Activated naive CD4-positive, alpha-beta T cell treated with anti-CD3 and anti-CD28 coated beads, Interleukin-2, amount 10 ng/mL, durations not matched to agents 7 days and 5 days (primary cell): ENCODE results near the gene KRI1.
A peak's percentile ranks its signal among the peaks of the same experiment; 100 is the strongest.

Experiments used
- CTCF ChIA-PET: fragments of 350-600 bp; sonication (Branson Sonifier 250); formaldehyde crosslinking; loops from one replicate; lab custom pipeline; 2021; ENCODE audit warnings: antibody characterized with exemption; lab: Charles Lee
- DNase-seq: peaks from one replicate; pipeline ENCODE4 v3.0.0-alpha.2; 2020
- H3K27ac Mint-ChIP-seq: one replicate; pipeline ENCODE4 v1.8.0; 2021; ENCODE audit warnings: mild to moderate bottlenecking, moderate library complexity, mixed read lengths
- H3K27me3 Mint-ChIP-seq: one replicate; pipeline ENCODE4 v1.8.0; 2021; ENCODE audit warnings: mild to moderate bottlenecking, mixed read lengths
- H3K36me3 Mint-ChIP-seq: one replicate; pipeline ENCODE4 v1.8.0; 2021; ENCODE audit warnings: mixed read lengths
- H3K4me1 Mint-ChIP-seq: one replicate; pipeline ENCODE4 v1.8.0; 2021; ENCODE audit warnings: mixed read lengths
- H3K4me3 Mint-ChIP-seq: one replicate; pipeline ENCODE4 v1.8.0; 2021; ENCODE audit warnings: mild to moderate bottlenecking, moderate library complexity, mixed read lengths
- H3K9me3 Mint-ChIP-seq: one replicate; pipeline ENCODE4 v1.8.0; 2021; ENCODE audit warnings: mixed read lengths

Gene KRI1

DNA sequence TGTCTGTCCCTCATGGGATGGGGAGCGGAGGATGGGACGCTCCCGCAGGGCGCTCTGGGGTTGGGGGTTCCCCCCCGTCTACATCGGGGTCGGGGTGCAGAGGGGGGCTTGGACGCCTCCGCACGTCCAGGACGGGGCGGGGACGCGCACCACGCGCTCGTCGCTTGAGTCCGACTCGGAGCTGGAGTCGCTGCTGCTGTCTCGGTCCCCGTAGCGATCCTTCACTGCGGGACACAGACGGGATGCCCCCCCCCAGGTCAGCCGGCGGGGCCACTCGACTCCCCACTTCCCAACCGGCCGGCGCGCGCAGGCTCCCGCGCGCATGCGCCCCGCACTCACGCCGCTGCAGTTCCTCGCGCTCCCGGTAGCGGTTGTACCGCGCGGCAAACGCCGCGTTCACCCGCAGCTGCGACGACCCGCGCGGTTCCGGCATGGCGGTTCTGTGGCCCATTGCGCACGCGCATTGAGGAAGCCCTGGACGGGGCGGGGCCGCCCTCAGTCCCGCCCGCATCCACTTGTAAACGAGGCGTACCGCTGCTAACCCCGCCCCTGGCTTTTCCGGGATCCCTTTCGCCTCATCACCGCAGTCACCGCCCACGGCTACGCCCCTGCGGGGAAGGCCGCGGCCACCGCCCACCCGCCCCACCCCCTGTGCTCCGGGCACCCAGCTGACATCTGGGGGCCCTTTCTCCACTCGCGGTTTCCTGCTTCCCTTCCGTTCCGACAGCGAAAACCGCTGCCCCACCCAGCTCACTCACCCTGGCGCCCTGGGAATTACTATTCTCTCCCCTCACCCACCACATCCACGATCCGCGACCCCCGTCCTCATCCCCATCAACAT is at the start of gene KRI1:
KRI1 (minus strand) TSS at position 444 of the 841 bp plus-strand sequence; CDS start at position 433, 11 bp downstream.
- H3K4me1 Mint-ChIP-seq: peaks cover 47% of the 10 kb centered on the region
- CTCF ChIA-PET: interaction anchor here (0.7 to 2.8 kb wide), 6 partner anchors 9 to 134 kb away, joined by 3 to 11 read pairs (median 4); no protein-coding TSS in a partner anchor
- H3K27me3 Mint-ChIP-seq: no peaks in the 10 kb centered on the region
- H3K36me3 Mint-ChIP-seq: peaks cover 49% of the 10 kb centered on the region
- H3K4me3 Mint-ChIP-seq: peak within 1 kb of the TSS; percentile 84
- H3K27ac Mint-ChIP-seq: peak within 1 kb of the TSS; percentile 99
- H3K9me3 Mint-ChIP-seq: no peaks in the 10 kb centered on the region
- peak; percentile 99 for DNase-seq

GRCh38 chr19:10612499-10613119 is 46.8 kb upstream of the KRI1 start:
- Mint-ChIP-seq H3K9me3 (no peaks in the 10 kb centered on the region), H3K36me3 (peaks cover 25% of the 10 kb centered on the region), H3K27ac (no peak overlapping the region), H3K27me3 (no peaks in the 10 kb centered on the region), H3K4me1 (peaks cover 30% of the 10 kb centered on the region), H3K4me3 (no peak overlapping the region)
- DNase-seq: no peak
- CTCF ChIA-PET: interaction anchor here (1.3 to 1.7 kb wide), 3 partner anchors 31 to 32 kb away, joined by 3 to 7 read pairs (median 6); no protein-coding TSS in a partner anchor

DNA sequence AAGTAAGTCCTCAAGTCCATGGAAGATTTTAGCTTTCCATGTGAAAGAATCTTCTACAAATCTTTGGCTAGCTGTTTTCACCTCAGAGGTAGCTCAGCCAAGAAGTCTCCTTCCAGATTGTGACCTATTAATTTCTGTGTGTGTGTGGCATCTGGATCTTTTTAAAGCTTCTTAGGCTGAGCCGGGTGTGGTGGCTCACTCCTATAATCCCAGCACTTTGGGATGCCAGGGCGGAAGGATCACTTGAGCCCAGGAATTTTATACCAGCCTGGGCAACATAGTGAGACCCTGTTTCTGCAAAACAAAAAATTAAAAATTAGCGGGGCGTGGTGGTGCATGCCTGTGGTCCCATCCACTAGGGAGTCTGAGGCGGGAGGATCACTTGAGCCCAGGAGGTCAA is 46.1 kb upstream of the KRI1 start:
- no peak overlapping the region for H3K4me3 Mint-ChIP-seq

DNA sequence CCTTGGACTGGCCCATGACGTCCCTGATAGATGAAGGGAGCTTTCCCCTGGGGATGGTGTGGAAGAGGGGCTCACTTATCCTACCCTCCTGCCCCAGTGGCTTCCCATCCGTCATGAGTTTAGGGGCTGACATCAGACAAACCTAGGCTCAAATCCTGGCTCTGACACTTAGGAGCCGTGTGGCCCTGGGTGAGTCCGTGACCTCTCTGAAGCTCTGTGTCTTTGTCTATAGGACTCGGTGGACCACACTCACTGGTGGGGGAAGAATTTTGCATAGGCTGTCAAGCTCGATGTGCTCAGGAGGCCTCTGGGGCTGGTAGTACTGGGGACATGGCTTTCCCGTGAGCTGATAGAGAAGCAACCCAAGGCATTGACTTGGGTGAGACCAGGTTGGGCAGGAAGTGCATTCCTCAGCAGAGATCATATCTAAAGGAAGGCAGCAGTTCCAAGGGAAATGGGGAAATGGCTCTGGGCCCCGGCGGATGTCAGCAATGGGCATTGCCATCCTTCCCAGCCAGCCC is 38.7 kb upstream of the KRI1 start:
- H3K27me3 Mint-ChIP-seq: peaks cover 15% of the 10 kb centered on the region
- H3K4me1 Mint-ChIP-seq: peaks cover 35% of the 10 kb centered on the region
- CTCF ChIA-PET: interaction anchor here (2.3 to 4.4 kb wide), 2 partner anchors 23 to 40 kb away, joined by 11 to 29 read pairs; no protein-coding TSS in a partner anchor
- DNase-seq: peak; percentile 32
- peaks cover 12% of the 10 kb centered on the region for H3K36me3 Mint-ChIP-seq
- H3K4me3 Mint-ChIP-seq: peak overlapping the region; percentile 99
- H3K27ac Mint-ChIP-seq: peak overlapping the region; percentile 100
- no peaks in the 10 kb centered on the region for H3K9me3 Mint-ChIP-seq

More for the DNA sequence above, 46.1 kb upstream of the KRI1 start:
- no peak for DNase-seq
- Mint-ChIP-seq H3K4me1 (peaks cover 29% of the 10 kb centered on the region), H3K27ac (no peak overlapping the region), H3K27me3 (no peaks in the 10 kb centered on the region), H3K9me3 (no peaks in the 10 kb centered on the region), H3K36me3 (peaks cover 25% of the 10 kb centered on the region)
- CTCF ChIA-PET: interaction anchor here (0.8 to 1.7 kb wide), 3 partner anchors 30 to 32 kb away, joined by 3 to 7 read pairs (median 6); no protein-coding TSS in a partner anchor

- Mint-ChIP-seq H3K27ac (peak overlapping the region; percentile 100), H3K4me1 (peaks cover 35% of the 10 kb centered on the region), H3K36me3 (peaks cover 12% of the 10 kb centered on the region), H3K27me3 (peaks cover 16% of the 10 kb centered on the region), H3K4me3 (peak overlapping the region; percentile 99), H3K9me3 (no peaks in the 10 kb centered on the region)
- CTCF ChIA-PET: interaction anchor here (1.2 to 4.4 kb wide), 3 partner anchors 19 to 40 kb away, joined by 4 to 29 read pairs (median 11); no protein-coding TSS in a partner anchor
- peak; percentile 50 for DNase-seq
These were observed 38.2 kb upstream of the KRI1 start for GRCh38 chr19:10603873-10604459.

- DNase-seq: peak; percentile 93
- Mint-ChIP-seq H3K27ac (peak overlapping the region; percentile 100), H3K4me1 (peaks cover 35% of the 10 kb centered on the region), H3K36me3 (peaks cover 12% of the 10 kb centered on the region), H3K27me3 (peaks cover 23% of the 10 kb centered on the region), H3K4me3 (peak overlapping the region; percentile 99), H3K9me3 (no peaks in the 10 kb centered on the region)
- CTCF ChIA-PET: interaction anchor here (0.8 to 4.4 kb wide), 4 partner anchors 20 to 41 kb away, joined by 3 to 29 read pairs (median 8); no protein-coding TSS in a partner anchor
These were observed 37.5 kb upstream of the KRI1 start for GRCh38 chr19:10603084-10603872.

DNA sequence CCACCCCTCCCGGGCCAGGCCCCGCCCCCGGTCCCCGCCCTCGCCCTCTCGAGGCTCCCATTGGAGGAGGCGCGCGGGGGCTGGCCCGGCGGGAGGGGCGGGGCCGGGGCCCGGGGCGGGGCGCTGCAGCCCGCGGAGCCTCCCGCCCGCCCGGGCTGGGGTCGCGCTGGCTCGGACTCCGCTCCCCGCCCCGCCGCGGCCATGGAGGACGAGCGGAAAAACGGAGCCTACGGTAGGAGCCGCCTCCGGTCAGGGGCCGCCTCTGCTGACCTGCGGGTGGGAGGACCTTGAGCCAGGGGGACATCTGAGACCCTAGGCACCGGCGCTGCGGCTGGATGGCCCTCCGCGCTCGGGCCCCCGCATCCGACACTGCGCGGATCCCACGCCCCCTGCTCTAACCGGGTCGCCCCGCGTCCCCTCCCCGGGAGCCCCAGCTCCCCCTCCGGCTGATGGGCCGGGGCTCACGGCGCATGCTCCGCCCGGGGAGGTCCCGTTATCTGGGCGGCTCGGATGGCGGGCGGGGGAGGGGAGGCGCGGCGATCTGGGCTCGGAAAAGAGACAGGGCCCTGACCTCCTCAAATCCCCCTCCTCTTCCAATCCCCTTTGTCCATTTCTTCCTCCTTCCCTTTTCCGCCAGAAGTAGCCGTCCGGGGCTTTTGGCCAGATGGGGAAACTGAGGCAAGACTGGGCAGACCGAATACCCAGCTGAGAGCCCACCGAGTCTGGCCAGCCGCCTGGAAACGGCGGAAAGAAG is 36.7 kb upstream of the KRI1 start:
- H3K4me3 Mint-ChIP-seq: peak overlapping the region; percentile 99
- peaks cover 28% of the 10 kb centered on the region for H3K27me3 Mint-ChIP-seq
- peak; percentile 91 for DNase-seq
- peak overlapping the region; percentile 100 for H3K27ac Mint-ChIP-seq
- no peaks in the 10 kb centered on the region for H3K9me3 Mint-ChIP-seq
- peaks cover 35% of the 10 kb centered on the region for H3K4me1 Mint-ChIP-seq
- CTCF ChIA-PET: interaction anchor here (0.8 to 4.4 kb wide), 4 partner anchors 21 to 42 kb away, joined by 3 to 29 read pairs (median 4); no protein-coding TSS in a partner anchor
- H3K36me3 Mint-ChIP-seq: peaks cover 12% of the 10 kb centered on the region

DNA sequence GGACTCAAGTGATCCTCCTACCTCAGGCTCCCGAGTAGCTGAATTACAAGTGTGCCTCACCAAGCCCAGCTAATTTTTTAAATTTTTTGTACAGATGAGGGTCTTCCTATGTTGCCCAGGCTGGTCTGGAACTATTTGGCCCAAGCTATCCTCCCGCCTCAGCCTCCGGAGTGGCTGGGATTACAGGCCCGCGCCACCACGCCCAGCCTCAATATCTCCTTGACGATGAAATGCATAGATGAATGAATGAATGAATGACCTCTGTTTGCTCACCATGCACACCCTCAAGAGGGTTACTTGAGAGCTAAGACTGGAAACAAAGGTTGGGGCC is 36.2 kb upstream of the KRI1 start:
- peak overlapping the region; percentile 84 for H3K27ac Mint-ChIP-seq
- H3K9me3 Mint-ChIP-seq: no peaks in the 10 kb centered on the region
- peaks cover 34% of the 10 kb centered on the region for H3K4me1 Mint-ChIP-seq
- H3K4me3 Mint-ChIP-seq: peak overlapping the region; percentile 71
- CTCF ChIA-PET: interaction anchor here (1.0 to 4.4 kb wide), 2 partner anchors 21 to 43 kb away, joined by 5 to 29 read pairs; no protein-coding TSS in a partner anchor
- H3K36me3 Mint-ChIP-seq: peaks cover 10% of the 10 kb centered on the region
- no peak for DNase-seq
- H3K27me3 Mint-ChIP-seq: peaks cover 33% of the 10 kb centered on the region

DNA sequence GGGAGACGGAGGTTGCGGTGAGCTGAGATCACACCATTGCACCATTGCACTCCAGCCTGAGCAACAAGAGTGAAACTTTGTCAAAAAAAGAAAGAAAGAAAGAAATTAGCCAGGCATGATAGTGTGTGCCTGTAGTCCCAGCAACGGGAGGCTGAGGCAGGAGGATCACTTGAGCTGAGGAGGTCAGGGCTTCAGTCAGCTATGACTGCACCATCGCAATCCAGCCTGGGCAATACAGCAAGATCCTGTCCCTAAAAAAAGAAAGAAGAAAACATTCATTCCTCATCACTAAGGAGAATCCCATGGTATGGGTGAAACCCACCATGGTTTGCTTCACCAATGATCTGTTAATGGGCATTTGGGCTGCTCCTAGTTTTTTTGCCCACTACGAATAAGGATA is 34.3 kb upstream of the KRI1 start:
- H3K27ac Mint-ChIP-seq: no peak overlapping the region
- peaks cover 52% of the 10 kb centered on the region for H3K4me1 Mint-ChIP-seq
- CTCF ChIA-PET: no interaction called here
- peaks cover 10% of the 10 kb centered on the region for H3K36me3 Mint-ChIP-seq
- DNase-seq: no peak
- H3K9me3 Mint-ChIP-seq: no peaks in the 10 kb centered on the region
- H3K27me3 Mint-ChIP-seq: peaks cover 39% of the 10 kb centered on the region
- no peak overlapping the region for H3K4me3 Mint-ChIP-seq

- Mint-ChIP-seq H3K27me3 (peaks cover 45% of the 10 kb centered on the region), H3K4me3 (no peak overlapping the region), H3K36me3 (no peaks in the 10 kb centered on the region), H3K4me1 (peaks cover 25% of the 10 kb centered on the region), H3K27ac (peak overlapping the region; percentile 6), H3K9me3 (no peaks in the 10 kb centered on the region)
- CTCF ChIA-PET: interaction anchor here (1.3 to 3.3 kb wide), 4 partner anchors 13 to 52 kb away, joined by 5 to 17 read pairs (median 6); no protein-coding TSS in a partner anchor
- DNase-seq: no peak
These were observed 28.2 kb upstream of the KRI1 start for GRCh38 chr19:10593820-10594637.

DNA sequence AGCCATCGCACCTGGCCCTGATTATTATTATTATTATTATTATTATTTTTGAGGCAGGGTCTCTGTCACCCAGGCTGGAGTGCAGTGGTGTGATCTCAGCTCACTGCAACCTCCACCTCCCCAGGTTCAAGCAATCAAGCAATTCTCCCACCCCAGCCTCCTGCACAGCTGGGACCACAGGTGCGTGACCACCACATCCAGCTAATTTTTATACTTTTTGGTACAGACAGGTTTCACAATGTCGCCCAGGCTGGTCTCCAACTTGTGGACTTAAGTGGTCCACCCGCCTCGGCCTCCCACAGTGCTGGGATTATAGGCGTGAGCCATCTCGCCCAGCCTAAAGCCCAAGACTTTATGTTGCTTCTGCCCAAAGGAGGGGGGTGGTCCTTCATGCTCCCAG is 27.3 kb upstream of the KRI1 start:
- Mint-ChIP-seq H3K9me3 (no peaks in the 10 kb centered on the region), H3K27ac (no peak overlapping the region), H3K27me3 (peaks cover 45% of the 10 kb centered on the region), H3K36me3 (no peaks in the 10 kb centered on the region), H3K4me3 (no peak overlapping the region), H3K4me1 (peaks cover 25% of the 10 kb centered on the region)
- CTCF ChIA-PET: interaction anchor here (1.3 to 1.8 kb wide), 2 partner anchors 11 to 51 kb away, joined by 7 to 11 read pairs; no protein-coding TSS in a partner anchor
- DNase-seq: no peak

DNA sequence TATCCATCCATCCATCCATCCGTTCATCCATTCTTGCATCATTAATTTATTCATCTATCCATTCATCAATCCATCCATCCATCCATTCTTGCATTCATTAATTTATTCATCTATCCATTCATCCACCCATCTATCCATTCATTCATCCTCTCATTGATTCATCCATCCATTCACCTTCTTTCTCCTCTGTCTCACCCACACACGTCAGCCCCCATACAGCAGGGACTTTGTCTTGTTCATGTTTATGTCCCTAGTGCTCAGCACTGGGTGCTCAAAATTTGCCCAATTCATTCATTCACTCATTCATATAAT is 22.0 kb upstream of the KRI1 start:
- Mint-ChIP-seq H3K9me3 (no peaks in the 10 kb centered on the region), H3K4me3 (no peak overlapping the region), H3K36me3 (no peaks in the 10 kb centered on the region), H3K27ac (no peak overlapping the region), H3K4me1 (peaks cover 17% of the 10 kb centered on the region), H3K27me3 (peaks cover 68% of the 10 kb centered on the region)
- CTCF ChIA-PET: no interaction called here
- no peak for DNase-seq
